ENCODE data around the gene RBM4B.

RBM4B gene

DNA sequence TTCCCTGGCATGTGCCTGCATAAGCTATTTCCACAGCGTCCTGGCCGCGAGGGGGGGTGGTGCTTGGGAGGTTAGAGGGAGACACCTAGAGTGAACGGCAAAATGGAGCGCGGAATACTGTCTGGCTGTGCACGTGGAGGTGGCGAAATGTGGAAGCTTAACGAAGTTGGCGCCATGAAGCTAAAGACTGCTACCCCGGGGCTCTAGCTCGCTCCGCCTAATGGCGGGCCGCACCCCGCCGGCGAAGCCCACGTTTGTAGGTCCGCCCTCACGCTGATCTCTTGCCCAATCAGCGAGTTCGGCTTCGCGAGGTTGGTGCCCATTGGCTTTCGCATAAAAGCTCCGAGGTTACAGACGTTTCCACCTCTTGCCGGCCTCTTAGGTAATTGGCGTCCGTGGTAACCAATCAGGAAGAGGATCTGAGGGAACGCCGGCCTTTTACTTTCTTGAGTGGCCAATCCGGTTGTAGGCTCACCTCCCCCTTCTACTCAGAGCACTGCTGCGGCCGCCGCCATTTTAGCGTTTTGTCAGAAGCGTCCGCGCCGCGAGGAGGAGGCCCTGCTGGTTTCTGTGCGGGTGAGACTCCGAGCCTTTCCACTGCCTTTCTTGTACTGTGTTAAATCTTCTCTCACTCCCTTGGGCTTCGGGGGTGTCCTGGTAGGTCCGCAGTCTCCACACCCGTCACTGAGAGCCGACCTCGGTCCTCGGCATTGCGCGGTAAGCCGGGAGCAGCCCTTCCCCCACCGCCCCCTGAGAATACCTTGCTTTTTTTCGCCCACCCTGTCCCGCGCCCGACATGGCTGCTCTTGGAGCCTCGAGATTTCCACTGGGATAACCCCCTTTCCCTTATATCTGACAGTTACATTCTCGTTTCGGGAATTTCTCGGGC lies 39.3 kb downstream of the RBM4B start, which contains the start of gene RBM4:
TSS of gene RBM4 (plus strand) at position 527 of the 889 bp plus-strand sequence. CDS start 1,009 bp downstream, outside the sequence.
- peak; percentile 98 for DNase-seq

DNA sequence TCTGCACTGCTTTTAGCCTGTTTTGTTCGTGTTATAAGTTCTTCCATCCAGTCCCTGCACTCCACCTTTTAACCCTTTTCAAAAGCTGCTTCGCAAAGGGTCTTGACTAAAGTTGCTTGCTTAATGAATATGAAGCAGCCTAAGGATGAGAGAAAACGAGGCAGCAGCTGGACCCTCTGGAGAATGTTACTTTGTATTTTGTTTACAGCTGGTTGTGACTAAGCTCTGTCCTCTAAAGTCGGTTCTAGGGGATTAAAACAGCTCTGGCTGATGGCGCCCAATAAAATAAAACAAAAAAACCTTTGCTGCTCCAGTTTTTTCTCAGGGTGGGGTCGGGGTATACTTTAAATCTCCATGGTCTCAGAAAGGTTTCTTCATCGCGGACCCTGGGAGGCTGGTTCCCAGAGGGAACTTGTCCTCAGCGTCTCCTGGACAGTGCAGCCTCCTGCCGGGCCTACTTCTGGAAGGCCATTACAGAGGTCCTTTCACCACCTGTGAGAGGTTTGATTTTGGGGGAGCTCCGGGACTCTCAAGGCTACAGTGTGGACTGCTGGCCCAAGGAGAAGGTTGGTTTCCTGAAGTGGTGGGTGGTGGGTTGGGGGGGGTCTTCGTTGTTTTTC lies 40.0 kb downstream of the RBM4B start:
- no peak for DNase-seq

DNA sequence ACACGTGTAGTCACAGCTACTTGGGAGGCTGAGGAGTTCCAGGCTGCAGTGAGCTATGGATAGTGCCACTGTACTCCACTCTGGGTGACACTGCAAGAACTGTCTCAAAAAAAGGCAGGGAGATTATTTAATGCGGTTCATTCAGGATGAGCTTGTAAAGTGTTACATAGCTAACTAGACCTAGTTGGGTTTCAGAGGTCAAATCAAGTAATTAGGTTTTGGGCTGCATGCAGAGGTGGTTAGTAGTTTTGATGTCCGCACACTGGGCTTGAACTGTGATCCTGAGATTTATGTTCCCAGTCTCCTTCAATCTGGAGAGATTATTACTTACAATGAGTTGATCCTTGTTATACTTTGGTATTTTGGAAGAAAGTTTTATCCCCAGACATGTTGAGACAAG lies 41.3 kb downstream of the RBM4B start:
- no peak for DNase-seq

DNA sequence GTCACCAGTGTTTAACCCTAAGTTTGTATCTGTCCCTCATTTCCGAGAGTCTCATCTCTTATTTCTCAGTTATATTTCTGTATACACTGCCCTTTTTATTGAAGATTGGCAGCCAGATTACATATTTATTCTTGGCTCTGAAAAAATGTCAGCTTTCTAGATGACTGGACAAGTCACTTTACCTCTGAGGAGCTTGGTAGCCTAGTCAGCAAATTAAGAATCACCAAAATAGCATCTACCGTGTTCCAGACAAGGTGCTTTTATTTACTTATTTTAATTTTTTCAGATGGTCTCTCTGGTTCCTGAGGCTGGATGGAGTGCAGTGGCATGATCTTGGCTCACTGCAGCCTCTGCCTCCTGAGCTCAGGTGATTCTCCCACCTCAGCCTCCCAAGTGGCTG lies 44.7 kb downstream of the RBM4B start:
- DNase-seq: no peak

DNA sequence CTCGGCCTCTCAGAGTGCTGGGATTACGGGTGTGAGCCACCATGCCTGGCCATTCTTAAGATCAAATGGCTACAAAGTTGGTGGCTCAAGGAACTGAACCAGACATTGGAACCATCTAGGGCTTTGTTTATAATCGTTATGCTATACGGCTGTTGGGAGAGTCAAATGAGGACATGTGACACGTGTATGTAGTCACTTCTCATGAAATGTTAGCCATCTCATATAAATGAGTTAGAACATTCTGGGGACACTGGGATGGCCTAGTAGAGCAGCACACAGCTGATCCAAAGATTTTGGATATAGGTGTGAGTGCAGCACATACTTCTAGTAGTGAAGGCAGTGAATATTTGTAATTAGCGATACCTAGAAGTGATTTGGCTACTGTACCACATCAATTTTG lies 45.8 kb downstream of the RBM4B start:
- DNase-seq: no peak

DNA sequence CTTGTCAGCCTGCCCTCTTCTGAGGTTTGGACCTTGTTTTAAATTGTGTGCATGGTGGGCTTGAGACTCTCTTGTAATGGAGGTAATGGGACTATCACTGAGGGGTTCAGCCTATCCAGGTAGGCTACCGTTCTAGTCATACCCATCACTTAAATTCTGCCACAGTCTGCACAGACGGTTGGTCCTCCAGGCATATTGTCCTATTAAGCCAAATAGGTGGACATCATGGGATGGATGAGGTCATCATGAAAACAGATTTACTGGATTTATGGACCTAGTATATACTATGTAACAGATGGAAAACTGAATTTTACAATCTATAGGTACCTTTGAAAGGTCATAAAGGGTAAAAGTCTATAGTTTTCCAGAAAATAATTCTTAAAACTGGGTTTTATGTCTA lies 48.3 kb downstream of the RBM4B start:
- no peak for DNase-seq

DNA sequence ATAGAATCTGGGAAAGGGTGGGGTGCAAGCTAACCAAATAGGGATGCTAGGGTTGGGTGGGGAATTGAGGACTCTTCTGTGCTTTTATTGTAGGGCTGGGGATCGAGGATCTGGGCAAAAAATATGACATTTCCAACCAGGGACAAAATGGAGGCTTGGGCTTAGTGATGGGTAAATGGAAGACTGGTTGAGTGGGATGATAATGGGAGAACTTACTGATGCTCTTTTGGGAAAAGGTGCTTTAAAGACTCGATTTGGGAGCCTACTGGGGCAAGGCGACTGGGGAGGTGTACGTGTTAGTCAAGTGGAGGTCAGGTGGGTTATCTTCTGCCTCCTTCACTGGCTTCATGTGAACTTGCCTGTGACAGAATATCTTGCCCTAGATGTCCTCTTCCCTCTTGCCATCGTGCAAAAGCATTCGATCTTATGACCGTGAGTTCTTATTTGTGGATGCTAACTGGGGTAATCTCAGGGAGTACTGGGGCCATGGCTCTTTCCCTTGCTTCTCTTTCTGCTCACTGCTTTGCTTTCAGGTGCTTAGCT lies 49.6 kb downstream of the RBM4B start:
- DNase-seq: no peak

DNA sequence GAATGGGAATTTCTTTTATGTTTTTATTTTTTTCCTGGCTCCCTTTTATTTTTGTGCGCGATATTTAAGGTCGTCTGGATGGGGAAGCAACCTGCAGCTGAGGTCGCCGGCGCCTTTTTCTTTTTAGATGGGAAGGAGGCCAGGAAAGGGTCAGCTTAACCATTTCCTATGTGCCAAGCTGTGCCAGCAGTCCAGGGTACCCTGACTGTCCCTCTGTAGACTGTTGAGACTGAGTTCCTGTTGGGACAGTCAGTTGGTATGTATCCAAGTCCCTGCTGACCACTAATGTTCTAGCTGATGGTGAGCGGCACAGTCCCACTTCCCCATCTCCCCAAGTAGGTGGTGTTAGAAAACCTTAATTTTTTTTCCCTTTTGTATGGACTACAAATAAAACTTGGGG lies 50.8 kb downstream of the RBM4B start:
- no peak for DNase-seq

DNA sequence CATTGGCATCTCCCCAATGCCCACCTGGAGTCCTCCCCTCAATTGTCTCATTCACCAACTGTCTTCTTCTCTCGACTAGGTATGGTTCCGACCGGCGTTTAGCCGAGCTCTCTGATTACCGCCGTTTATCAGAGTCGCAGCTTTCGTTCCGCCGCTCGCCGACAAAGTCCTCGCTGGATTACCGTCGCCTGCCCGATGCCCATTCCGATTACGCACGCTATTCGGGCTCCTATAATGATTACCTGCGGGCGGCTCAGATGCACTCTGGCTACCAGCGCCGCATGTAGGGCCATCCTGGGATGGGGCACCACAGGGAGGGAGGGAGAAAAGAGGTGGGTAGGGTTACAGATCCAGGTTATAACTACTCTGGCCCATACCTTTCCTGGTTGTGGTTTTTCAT lies 51.3 kb downstream of the RBM4B start:
- no peak for DNase-seq

DNA sequence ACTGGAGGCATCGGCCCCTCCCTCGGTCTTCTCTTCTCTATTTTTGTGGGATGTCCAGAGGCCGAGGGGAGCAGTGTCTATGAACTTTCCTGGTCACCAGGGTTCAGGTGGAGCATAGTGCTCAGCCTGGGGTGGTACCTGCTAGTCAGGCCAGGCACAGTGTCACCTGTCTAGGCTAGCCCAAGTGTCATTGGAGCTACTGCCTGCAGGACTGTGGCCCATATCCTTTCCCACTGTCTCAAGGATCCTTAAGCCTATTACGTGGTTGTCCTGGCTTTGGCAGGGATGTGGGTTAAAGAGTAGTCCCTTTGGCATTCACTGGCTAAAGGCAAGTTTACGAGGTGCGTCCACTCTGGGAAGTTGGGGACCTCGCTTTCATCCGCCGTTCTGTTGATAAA lies 51.9 kb downstream of the RBM4B start:
- no peak for DNase-seq

DNA sequence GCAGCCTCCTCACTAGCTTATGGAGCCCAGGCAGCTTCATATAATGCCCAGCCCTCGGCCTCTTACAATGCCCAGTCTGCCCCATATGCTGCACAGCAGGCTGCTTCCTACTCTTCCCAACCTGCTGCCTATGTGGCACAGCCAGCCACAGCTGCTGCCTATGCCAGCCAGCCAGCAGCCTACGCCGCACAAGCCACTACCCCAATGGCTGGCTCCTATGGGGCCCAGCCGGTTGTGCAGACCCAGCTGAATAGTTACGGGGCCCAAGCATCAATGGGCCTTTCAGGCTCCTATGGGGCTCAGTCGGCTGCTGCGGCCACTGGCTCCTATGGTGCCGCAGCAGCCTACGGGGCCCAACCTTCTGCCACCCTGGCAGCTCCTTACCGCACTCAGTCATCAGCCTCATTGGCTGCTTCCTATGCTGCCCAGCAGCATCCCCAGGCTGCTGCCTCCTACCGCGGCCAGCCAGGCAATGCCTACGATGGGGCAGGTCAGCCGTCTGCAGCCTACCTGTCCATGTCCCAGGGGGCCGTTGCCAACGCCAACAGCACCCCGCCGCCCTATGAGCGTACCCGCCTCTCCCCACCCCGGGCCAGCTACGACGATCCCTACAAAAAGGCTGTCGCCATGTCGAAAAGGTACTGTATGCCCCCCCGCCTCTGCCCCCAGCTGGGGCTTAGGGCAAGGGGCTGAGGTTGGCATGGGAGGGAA lies 52.5 kb downstream of the RBM4B start:
- no peak for DNase-seq

DNA sequence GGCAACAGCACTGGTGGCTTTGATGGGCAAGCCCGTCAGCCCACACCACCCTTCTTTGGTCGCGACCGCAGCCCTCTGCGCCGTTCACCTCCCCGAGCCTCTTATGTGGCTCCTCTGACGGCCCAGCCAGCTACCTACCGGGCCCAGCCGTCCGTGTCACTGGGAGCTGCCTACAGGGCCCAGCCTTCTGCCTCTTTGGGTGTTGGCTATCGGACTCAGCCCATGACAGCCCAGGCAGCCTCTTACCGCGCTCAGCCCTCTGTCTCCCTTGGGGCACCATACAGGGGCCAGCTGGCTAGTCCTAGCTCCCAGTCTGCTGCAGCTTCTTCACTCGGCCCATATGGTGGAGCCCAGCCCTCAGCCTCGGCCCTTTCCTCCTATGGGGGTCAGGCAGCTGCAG lies 53.2 kb downstream of the RBM4B start:
- DNase-seq: no peak

DNA sequence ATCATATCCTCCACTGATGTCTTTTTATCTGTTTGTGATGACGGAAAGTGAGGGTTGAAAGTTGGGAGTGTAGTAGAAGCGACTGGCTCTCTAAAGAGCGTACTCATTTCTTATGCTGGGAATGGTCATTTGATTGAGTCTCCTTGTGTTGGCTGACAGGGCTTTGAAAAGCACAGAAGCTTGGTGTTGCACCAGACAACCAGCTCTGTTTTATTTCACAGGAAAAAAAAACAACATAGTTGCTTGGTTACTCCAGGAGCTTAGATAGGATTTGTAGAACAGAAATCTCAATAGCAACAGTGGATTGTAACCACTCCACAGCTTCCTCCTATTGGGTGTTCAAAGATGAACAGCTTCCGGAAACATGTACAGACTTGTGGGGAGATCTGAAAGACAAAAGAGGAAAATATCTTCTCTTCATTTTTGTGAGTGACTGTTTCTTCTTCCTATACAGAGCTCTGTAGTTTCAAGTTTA lies 58.6 kb downstream of the RBM4B start:
- DNase-seq: peak; percentile 24

DNA sequence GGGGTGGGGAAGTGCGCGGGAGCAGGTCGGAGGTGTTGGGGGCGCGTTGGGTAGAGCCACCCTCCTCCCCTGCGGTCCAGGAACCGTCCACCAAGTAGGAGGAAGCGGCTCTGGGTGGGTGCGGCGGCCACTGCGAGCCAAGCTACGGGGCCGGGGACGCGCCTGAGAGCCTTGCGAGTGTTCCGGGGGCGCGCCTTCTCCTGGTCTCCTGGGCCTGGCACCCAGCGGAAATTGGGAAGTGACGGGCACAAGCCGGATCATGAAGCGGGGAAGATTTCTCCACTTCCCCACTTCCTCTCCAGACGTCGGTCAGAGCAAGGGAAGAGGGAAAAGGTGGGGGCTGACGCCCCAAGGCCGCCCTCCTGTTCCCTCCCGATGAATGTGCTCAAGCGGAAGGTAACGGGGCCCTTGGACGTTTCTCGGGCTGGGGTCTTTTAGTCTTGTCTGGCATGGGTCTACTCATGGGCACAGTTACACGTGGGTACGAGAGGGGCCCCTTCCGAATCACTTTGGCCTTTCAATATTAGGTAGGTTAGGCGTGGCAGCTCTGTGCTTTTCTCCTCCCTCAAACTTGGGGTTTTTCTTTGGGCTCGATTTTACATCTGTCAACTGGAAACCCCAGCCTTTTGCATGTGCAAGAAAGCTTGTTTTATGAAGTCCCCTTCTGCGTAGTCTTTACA lies 60.4 kb downstream of the RBM4B start:
- DNase-seq: peak; percentile 45

DNA sequence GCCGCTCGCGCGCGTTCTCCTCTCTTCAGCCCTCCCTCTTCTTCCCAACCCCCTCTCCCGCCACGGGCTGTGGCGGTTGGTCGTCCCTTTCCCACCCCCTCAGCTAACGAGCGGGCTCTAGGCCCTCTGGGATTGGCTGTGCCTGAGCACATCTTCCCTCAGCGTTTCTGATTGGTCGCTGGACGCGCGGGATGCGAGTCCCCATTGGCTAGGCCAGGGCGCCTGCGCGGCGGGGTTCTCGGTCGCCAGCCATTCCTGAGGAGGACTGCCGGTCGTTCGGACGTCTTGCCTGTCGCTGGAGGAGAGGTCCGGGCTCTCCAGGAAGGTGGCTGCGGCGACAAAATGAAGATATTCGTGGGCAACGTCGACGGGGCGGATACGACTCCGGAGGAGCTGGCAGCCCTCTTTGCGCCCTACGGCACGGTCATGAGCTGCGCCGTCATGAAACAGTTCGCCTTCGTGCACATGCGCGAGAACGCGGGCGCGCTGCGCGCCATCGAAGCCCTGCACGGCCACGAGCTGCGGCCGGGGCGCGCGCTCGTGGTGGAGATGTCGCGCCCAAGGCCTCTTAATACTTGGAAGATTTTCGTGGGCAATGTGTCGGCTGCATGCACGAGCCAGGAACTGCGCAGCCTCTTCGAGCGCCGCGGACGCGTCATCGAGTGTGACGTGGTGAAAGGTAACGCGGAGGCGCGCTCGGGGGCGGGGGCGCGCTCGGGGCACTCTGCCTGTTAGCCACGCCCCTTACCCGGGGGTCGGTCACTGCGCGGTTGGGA lies 61.1 kb downstream of the RBM4B start, which contains the start of gene RBM14:
TSS of gene RBM14 (plus strand) at position 252 of the 776 bp plus-strand sequence. CDS start at position 343, 91 bp downstream.
- DNase-seq: peak; percentile 97
